ENCODE measurements around the gene PDLIM3. TPM values are rescaled to one million over a fixed set of nuclear protein-coding genes. Genes with fewer than 3 reads are reported as not detected.

The PDLIM3 gene
- polyA plus RNA-seq, 1 of the 3 experiments (the other 2 are of a cell fraction): 0.08 TPM

DNA sequence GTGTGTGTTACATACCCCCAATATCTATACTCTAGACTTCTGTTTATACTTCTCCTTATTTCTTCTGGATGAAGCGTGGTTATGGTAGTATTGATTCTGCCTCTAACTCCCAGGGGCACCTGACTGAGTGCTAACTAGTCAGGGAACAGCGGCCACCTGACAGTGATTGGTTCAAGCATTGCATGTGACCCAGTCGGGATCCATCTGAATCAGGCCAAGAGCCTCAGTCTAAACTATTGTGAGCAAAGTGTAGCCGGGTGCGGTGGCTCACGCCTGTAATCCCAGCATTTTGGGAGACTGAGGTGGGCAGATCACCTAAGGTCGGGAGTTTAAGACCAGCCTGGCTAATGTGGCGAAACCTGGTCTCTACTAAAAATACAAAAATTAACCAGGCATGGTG is 73.7 kb downstream of the PDLIM3 start:
- Histone ChIP-seq H3K9ac (no peak overlapping the region), H3K36me3 (replicated peaks in 1 of 2; ENCODE audit: control insufficient read depth in 1 of 2, insufficient read depth in 2 of 2, low read length in 1 of 2) (no peaks in the 10 kb centered on the region), H3K9me3 (no peaks in the 10 kb centered on the region), H3K4me2 (no peak overlapping the region), H3K27me3 (ENCODE audit: insufficient read depth) (no peaks in the 10 kb centered on the region), H2AFZ (ENCODE audit: low read depth) (no peak overlapping the region), H3K9me2 (no peaks in the 10 kb centered on the region), H3K27ac (ENCODE audit: low read depth in 2 of 2, low read length in 1 of 2) (no peak overlapping the region), H3K79me2 (ENCODE audit: insufficient read depth) (no peaks in the 10 kb centered on the region), H4K20me1 (ENCODE audit: insufficient read depth) (no peaks in the 10 kb centered on the region), H3F3A (replicated peaks; ENCODE audit: insufficient read depth) (no peaks in the 10 kb centered on the region), H3K4me3 (ENCODE audit: low read depth in 2 of 2, low read length in 1 of 2) (no peak overlapping the region), H3K4me1 (ENCODE audit: control insufficient read depth in 1 of 2, insufficient read depth in 2 of 2, low read depth in 1 of 2, low read length in 1 of 2) (no peaks in the 10 kb centered on the region)
- ChIA-PET POLR2A (no interaction called here), CTCF (no interaction called here)
- no peak for TF ChIP-seq GATA2 (CRISPR knock-in tag; IDR thresholded peaks at IDR 0.05)
- no peak for TF ChIP-seq RFX5 (IDR thresholded peaks at IDR 0.05; ENCODE audit: low read length)
- no peak for TF ChIP-seq TEAD4 (IDR thresholded peaks at IDR 0.05; ENCODE audit: borderline replicate concordance, insufficient read depth)
- TF ChIP-seq TAF1 (IDR thresholded peaks at IDR 0.05; ENCODE audit: borderline replicate concordance, low read depth, low read length): no peak
- TF ChIP-seq, protein P1, sequence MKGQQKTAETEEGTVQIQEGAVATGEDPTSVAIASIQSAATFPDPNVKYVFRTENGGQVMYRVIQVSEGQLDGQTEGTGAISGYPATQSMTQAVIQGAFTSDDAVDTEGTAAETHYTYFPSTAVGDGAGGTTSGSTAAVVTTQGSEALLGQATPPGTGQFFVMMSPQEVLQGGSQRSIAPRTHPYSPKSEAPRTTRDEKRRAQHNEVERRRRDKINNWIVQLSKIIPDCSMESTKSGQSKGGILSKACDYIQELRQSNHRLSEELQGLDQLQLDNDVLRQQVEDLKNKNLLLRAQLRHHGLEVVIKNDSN (IDR thresholded peaks at IDR 0.05; ENCODE audit: borderline replicate concordance, low read depth): no peak
- no peak for TF ChIP-seq EZH2phosphoT487 (IDR thresholded peaks at IDR 0.05; ENCODE audit: borderline replicate concordance, low read depth)
- TF ChIP-seq, protein P2, sequence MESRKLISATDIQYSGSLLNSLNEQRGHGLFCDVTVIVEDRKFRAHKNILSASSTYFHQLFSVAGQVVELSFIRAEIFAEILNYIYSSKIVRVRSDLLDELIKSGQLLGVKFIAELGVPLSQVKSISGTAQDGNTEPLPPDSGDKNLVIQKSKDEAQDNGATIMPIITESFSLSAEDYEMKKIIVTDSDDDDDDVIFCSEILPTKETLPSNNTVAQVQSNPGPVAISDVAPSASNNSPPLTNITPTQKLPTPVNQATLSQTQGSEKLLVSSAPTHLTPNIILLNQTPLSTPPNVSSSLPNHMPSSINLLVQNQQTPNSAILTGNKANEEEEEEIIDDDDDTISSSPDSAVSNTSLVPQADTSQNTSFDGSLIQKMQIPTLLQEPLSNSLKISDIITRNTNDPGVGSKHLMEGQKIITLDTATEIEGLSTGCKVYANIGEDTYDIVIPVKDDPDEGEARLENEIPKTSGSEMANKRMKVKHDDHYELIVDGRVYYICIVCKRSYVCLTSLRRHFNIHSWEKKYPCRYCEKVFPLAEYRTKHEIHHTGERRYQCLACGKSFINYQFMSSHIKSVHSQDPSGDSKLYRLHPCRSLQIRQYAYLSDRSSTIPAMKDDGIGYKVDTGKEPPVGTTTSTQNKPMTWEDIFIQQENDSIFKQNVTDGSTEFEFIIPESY (IDR thresholded peaks at IDR 0.05; ENCODE audit: borderline replicate concordance, low read depth): no peak
- TF ChIP-seq EP300 (IDR thresholded peaks at IDR 0.05; ENCODE audit: borderline replicate concordance in 1 of 2, low read depth in 1 of 2, low read length in 1 of 2): no peak
- no peak for TF ChIP-seq ELF1 (IDR thresholded peaks at IDR 0.05)
- TF ChIP-seq, protein P3, sequence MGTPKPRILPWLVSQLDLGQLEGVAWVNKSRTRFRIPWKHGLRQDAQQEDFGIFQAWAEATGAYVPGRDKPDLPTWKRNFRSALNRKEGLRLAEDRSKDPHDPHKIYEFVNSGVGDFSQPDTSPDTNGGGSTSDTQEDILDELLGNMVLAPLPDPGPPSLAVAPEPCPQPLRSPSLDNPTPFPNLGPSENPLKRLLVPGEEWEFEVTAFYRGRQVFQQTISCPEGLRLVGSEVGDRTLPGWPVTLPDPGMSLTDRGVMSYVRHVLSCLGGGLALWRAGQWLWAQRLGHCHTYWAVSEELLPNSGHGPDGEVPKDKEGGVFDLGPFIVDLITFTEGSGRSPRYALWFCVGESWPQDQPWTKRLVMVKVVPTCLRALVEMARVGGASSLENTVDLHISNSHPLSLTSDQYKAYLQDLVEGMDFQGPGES (IDR thresholded peaks at IDR 0.05; ENCODE audit: low read depth, low read length): no peak
- TF ChIP-seq FOSL2 (IDR thresholded peaks at IDR 0.05; ENCODE audit: borderline replicate concordance, low read depth): no peak
- no peak for DNase-seq
- 84% methylated on average over 8 of the region's 8 CpGs for WGBS (ENCODE audit: low lambda C conversion rate)

DNA sequence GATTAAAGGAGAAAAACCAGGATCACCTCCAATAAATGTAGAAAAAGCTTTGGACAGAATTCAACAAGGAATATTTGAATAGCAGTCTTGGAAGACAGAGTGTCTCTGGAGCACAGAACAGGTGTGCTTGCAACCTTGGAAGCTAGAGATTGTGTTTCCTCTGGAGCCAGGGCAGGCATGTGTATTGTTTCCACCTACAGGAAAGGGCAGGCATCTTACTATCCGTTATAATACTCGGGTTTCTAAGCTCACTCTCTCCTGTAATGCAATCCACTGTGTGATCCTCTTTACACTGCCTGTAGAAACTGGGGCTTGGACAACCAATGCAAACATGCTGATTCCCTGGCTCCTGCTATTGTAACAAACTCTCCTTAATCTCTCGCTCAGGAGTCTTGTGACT is 78.2 kb downstream of the PDLIM3 start:
- H3F3A ChIP-seq (replicated peaks; ENCODE audit: insufficient read depth): no peaks in the 10 kb centered on the region
- no peaks in the 10 kb centered on the region for H3K9me3 ChIP-seq
- H3K4me3 ChIP-seq (ENCODE audit: low read depth in 2 of 2, low read length in 1 of 2): no peak overlapping the region
- ChIA-PET POLR2A (interaction anchor here (0.6 kb wide), 1 partner anchor 143 kb away, joined by 4 read pairs; no protein-coding TSS in a partner anchor), CTCF (interaction anchor here (1.0 kb wide), 1 partner anchor 141 kb away, joined by 3 read pairs; no protein-coding TSS in a partner anchor)
- no peaks in the 10 kb centered on the region for H3K4me1 ChIP-seq (ENCODE audit: control insufficient read depth in 1 of 2, insufficient read depth in 2 of 2, low read depth in 1 of 2, low read length in 1 of 2)
- WGBS (ENCODE audit: low lambda C conversion rate): 65% methylated on average over 3 of the region's 3 CpGs
- H3K27ac ChIP-seq (ENCODE audit: low read depth in 2 of 2, low read length in 1 of 2): no peak overlapping the region
- no peak overlapping the region for H3K9ac ChIP-seq
- H3K27me3 ChIP-seq (ENCODE audit: insufficient read depth): no peaks in the 10 kb centered on the region
- DNase-seq: no peak
- H2AFZ ChIP-seq (ENCODE audit: low read depth): no peak overlapping the region
- H4K20me1 ChIP-seq (ENCODE audit: insufficient read depth): no peaks in the 10 kb centered on the region
- no peak overlapping the region for H3K4me2 ChIP-seq
- no peaks in the 10 kb centered on the region; the same call in 1 of the 2 replicates for H3K79me2 ChIP-seq (ENCODE audit: insufficient read depth)
- no peaks in the 10 kb centered on the region for H3K36me3 ChIP-seq (replicated peaks in 1 of 2; ENCODE audit: control insufficient read depth in 1 of 2, insufficient read depth in 2 of 2, low read length in 1 of 2)
- H3K9me2 ChIP-seq: no peaks in the 10 kb centered on the region
- no peak for TF ChIP-seq YY1 (IDR thresholded peaks at IDR 0.05; ENCODE audit: low read depth)
- TF ChIP-seq, protein P2 (IDR thresholded peaks at IDR 0.05; ENCODE audit: borderline replicate concordance, low read depth): no peak
- no peak for TF ChIP-seq GATA2 (CRISPR knock-in tag; IDR thresholded peaks at IDR 0.05)
- TF ChIP-seq, protein P4, sequence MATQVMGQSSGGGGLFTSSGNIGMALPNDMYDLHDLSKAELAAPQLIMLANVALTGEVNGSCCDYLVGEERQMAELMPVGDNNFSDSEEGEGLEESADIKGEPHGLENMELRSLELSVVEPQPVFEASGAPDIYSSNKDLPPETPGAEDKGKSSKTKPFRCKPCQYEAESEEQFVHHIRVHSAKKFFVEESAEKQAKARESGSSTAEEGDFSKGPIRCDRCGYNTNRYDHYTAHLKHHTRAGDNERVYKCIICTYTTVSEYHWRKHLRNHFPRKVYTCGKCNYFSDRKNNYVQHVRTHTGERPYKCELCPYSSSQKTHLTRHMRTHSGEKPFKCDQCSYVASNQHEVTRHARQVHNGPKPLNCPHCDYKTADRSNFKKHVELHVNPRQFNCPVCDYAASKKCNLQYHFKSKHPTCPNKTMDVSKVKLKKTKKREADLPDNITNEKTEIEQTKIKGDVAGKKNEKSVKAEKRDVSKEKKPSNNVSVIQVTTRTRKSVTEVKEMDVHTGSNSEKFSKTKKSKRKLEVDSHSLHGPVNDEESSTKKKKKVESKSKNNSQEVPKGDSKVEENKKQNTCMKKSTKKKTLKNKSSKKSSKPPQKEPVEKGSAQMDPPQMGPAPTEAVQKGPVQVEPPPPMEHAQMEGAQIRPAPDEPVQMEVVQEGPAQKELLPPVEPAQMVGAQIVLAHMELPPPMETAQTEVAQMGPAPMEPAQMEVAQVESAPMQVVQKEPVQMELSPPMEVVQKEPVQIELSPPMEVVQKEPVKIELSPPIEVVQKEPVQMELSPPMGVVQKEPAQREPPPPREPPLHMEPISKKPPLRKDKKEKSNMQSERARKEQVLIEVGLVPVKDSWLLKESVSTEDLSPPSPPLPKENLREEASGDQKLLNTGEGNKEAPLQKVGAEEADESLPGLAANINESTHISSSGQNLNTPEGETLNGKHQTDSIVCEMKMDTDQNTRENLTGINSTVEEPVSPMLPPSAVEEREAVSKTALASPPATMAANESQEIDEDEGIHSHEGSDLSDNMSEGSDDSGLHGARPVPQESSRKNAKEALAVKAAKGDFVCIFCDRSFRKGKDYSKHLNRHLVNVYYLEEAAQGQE (IDR thresholded peaks at IDR 0.05; ENCODE audit: low read depth, low read length): no peak
- TF ChIP-seq TAF1 (IDR thresholded peaks at IDR 0.05; ENCODE audit: borderline replicate concordance, low read depth, low read length): no peak
- no peak for TF ChIP-seq MEF2A (IDR thresholded peaks at IDR 0.05; ENCODE audit: borderline replicate concordance, low read depth)
- TF ChIP-seq, protein P5, sequence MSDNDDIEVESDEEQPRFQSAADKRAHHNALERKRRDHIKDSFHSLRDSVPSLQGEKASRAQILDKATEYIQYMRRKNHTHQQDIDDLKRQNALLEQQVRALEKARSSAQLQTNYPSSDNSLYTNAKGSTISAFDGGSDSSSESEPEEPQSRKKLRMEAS (IDR thresholded peaks at IDR 0.05; ENCODE audit: low read depth): no peak
- no peak for TF ChIP-seq RCOR1 (IDR thresholded peaks at IDR 0.05; ENCODE audit: low read length)
